HuH-7.5 (cell line): ENCODE results near the gene SLC22A2.

Source experiments
- DNase-seq: peaks from one replicate; pipeline ENCODE4 v3.0.0; 2011; ENCODE audit warnings: low spot score

SLC22A2 gene

GRCh38 chr6:160207618-160208017 is 51.0 kb downstream of the SLC22A2 start:
- no peak for DNase-seq

GRCh38 chr6:160204710-160205109 is 53.9 kb downstream of the SLC22A2 start:
- no peak for DNase-seq

GRCh38 chr6:160203953-160204352 is 54.7 kb downstream of the SLC22A2 start:
- no peak for DNase-seq

GRCh38 chr6:160203522-160203921 is 55.1 kb downstream of the SLC22A2 start:
- DNase-seq = no peak

GRCh38 chr6:160203076-160203475 is 55.5 kb downstream of the SLC22A2 start:
- no peak for DNase-seq

- no peak for DNase-seq
Measured at GRCh38 chr6:160202411-160202810, 56.2 kb downstream of the SLC22A2 start.

GRCh38 chr6:160201061-160201460 is 57.6 kb downstream of the SLC22A2 start:
- DNase-seq = no peak

GRCh38 chr6:160198606-160199211 is 59.9 kb downstream of the SLC22A2 start:
- DNase-seq = peak; percentile 22

- DNase-seq = no peak
Measured at GRCh38 chr6:160197662-160198061, 61.0 kb downstream of the SLC22A2 start.

- no peak for DNase-seq
Measured at GRCh38 chr6:160194808-160195207, 63.8 kb downstream of the SLC22A2 start.

- no peak for DNase-seq
Measured at GRCh38 chr6:160192840-160193239, 65.8 kb downstream of the SLC22A2 start.

- no peak for DNase-seq
Measured at GRCh38 chr6:160190973-160191372, 67.6 kb downstream of the SLC22A2 start.

GRCh38 chr6:160190081-160190480 is 68.5 kb downstream of the SLC22A2 start:
- no peak for DNase-seq

- no peak for DNase-seq
Measured at GRCh38 chr6:160188773-160189172, 69.8 kb downstream of the SLC22A2 start.

GRCh38 chr6:160180706-160181105 is 77.9 kb downstream of the SLC22A2 start:
- DNase-seq = no peak

GRCh38 chr6:160178271-160178670 is 80.3 kb downstream of the SLC22A2 start:
- DNase-seq = no peak

GRCh38 chr6:160177220-160177619 is 81.4 kb downstream of the SLC22A2 start:
- no peak for DNase-seq

GRCh38 chr6:160174681-160175080 is 83.9 kb downstream of the SLC22A2 start:
- no peak for DNase-seq

GRCh38 chr6:160173806-160174527 is 84.7 kb downstream of the SLC22A2 start:
- DNase-seq = peak; percentile 13

GRCh38 chr6:160172704-160173103 is 85.9 kb downstream of the SLC22A2 start:
- no peak for DNase-seq

- DNase-seq = no peak
Measured at GRCh38 chr6:160170018-160170680, 88.5 kb downstream of the SLC22A2 start.

- no peak for DNase-seq
Measured at GRCh38 chr6:160167604-160168399, 90.8 kb downstream of the SLC22A2 start.
